KMS-11 (cell line): ENCODE measurements around the gene SYTL3.

Experiments used
- H2AFZ ChIP-seq: fragments of 200-600 bp; sonication (generic); 2 replicates; pipeline ENCODE4 v1.6.1; 2016; ENCODE audit warnings: antibody characterized with exemption, mixed run types, low read depth
- H3K27ac ChIP-seq: fragments of 200-600 bp; sonication (generic); 2 replicates; pipeline ENCODE4 v1.6.1; 2016; ENCODE audit warnings: mild to moderate bottlenecking, mixed run types
- H3K27me3 ChIP-seq: fragments of 200-600 bp; sonication (generic); 2 replicates; pipeline ENCODE4 v1.6.1; 2017; ENCODE audit warnings: mild to moderate bottlenecking, low read depth, mixed run types, moderate library complexity; ENCODE audit not compliant: insufficient read depth
- H3K36me3 ChIP-seq: fragments of 200-600 bp; sonication (generic); 2 replicates; pipeline ENCODE4 v1.6.1; 2017; ENCODE audit warnings: mild to moderate bottlenecking, mixed run types; ENCODE audit not compliant: insufficient read depth
- H3K4me1 ChIP-seq: fragments of 200-600 bp; sonication (generic); 2 replicates; pipeline ENCODE4 v1.6.1; 2016; ENCODE audit warnings: mild to moderate bottlenecking, low read depth, mixed run types; ENCODE audit not compliant: poor library complexity, severe bottlenecking
- H3K4me2 ChIP-seq: fragments of 200-600 bp; sonication (generic); 2 replicates; pipeline ENCODE4 v1.7.0; 2016; ENCODE audit warnings: mild to moderate bottlenecking, mixed run types
- H3K4me3 ChIP-seq: fragments of 200-600 bp; sonication (generic); IDR thresholded peaks from 2 replicates; pipeline ENCODE4 v1.6.1; 2017; ENCODE audit warnings: low read depth, low read length, mixed read lengths; ENCODE audit not compliant: insufficient read depth
- H3K79me2 ChIP-seq: fragments of 200-600 bp; sonication (generic); 2 replicates; pipeline ENCODE4 v1.6.1; 2016; ENCODE audit warnings: low read depth, mixed run types; ENCODE audit not compliant: insufficient read depth
- H3K9ac ChIP-seq: fragments of 200-600 bp; sonication (generic); 2 replicates; pipeline ENCODE4 v1.6.1; 2016; ENCODE audit warnings: mild to moderate bottlenecking, mixed run types
- H4K20me1 ChIP-seq: fragments of 200-600 bp; sonication (generic); 2 replicates; pipeline ENCODE4 v1.6.1; 2016; ENCODE audit warnings: mild to moderate bottlenecking, mixed run types; ENCODE audit not compliant: insufficient read depth
- TF ChIP-seq, protein P1 (sequence below): fragments of 200-600 bp; sonication (generic); conservative IDR thresholded peaks from 2 replicates; pipeline ENCODE4 v1.6.1; 2017; ENCODE audit warnings: low read depth, mild to moderate bottlenecking, antibody characterized with exemption, low read length, moderate library complexity, mixed read lengths

SYTL3 gene

DNA sequence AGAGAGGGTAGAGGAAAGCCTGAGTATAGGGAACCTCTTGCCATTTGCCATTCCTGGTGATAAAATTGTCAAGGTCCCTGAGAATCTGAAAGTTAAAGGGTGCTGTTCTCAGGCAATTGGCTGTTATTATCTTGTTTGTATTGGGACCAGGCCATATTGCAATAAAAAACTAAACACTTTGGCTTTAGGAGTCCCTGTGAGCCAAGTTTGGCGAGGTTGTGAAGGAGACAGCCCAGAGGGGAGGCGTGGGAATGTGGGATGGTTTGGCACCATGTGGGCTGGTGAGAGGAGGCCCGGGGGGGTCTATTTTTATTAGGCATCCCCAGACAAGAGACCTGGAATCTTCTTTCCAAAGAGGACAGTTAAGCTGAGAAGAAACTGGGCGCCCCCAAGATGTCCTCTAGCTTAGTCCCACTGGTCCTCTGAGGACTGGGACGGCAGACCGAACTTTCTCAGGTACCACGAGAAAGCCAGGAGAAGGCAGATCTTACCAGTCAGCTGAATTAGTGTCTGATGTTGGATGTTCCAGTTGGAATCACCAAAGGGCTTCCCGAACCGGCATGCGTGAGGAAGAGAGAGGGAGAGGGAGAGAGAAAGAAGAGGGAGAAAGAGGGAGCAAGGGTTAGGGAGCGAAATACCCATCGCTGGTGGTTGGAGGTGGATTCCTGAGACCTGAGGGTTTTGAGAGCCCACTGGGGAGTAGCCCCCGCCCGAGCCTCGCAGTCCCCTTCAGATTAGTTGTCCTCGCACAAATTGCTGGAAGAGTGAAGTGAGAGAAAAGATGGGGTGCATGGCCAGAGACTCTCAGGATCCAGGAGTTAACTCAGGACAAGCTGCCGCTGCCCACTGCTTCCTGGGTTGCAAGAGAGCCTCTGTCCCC is 29.7 kb upstream of the SYTL3 start:
- Histone ChIP-seq H2AFZ (no peak overlapping the region), H3K4me1 (peaks cover 8% of the 10 kb centered on the region), H3K79me2 (no peaks in the 10 kb centered on the region), H3K4me2 (no peak overlapping the region), H3K36me3 (0 out of 2 replicates have a peak, but pooled peaks cover 3% of the 10 kb centered on the region), H3K4me3 (no peak overlapping the region), H3K9ac (no peak overlapping the region), H4K20me1 (no peaks in the 10 kb centered on the region), H3K27ac (no peak overlapping the region), H3K27me3 (no peaks in the 10 kb centered on the region)
- TF ChIP-seq, protein P1, sequence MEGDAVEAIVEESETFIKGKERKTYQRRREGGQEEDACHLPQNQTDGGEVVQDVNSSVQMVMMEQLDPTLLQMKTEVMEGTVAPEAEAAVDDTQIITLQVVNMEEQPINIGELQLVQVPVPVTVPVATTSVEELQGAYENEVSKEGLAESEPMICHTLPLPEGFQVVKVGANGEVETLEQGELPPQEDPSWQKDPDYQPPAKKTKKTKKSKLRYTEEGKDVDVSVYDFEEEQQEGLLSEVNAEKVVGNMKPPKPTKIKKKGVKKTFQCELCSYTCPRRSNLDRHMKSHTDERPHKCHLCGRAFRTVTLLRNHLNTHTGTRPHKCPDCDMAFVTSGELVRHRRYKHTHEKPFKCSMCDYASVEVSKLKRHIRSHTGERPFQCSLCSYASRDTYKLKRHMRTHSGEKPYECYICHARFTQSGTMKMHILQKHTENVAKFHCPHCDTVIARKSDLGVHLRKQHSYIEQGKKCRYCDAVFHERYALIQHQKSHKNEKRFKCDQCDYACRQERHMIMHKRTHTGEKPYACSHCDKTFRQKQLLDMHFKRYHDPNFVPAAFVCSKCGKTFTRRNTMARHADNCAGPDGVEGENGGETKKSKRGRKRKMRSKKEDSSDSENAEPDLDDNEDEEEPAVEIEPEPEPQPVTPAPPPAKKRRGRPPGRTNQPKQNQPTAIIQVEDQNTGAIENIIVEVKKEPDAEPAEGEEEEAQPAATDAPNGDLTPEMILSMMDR = no peak

DNA sequence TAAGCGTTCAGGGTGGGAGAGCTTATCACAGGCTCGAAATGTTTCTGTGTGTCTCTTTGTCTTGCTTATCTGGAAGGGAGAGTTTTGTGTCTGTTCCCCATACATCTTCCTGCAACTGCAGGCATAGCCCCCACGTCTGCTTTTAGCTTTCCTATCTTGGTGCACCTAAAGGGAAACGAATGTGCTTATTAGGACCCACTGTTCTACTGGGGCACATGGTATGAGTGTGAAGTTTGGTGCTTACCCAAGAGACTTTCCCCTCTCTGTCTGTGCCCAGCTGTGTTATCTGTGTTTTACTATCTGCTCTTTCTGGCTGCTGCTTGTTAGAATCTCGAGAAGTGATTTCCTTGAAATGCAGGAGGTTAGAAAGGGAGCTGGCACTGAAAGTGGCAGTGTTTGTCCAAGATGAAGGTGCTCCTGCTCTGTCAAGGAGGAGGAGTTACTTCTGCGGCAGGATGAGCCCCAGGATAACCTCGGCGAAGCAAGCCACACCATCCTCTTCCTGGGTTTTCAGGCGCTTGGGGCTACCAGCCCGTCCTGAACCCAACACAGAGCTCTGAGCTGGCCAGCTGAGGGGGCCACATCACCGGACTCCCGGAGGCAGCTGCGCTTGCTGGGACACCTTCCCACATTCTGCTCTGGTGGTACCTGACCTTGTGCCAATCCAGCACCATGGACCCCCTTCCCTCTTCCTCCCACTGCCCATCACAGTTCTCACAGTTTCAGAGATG is 28.7 kb upstream of the SYTL3 start:
- no peak overlapping the region for H3K9ac ChIP-seq
- no peaks in the 10 kb centered on the region for H3K79me2 ChIP-seq
- no peaks in the 10 kb centered on the region for H3K27me3 ChIP-seq
- H3K36me3 ChIP-seq = 0 out of 2 replicates have a peak, but pooled peaks cover 3% of the 10 kb centered on the region
- H2AFZ ChIP-seq = no peak overlapping the region
- TF ChIP-seq, protein P1 = no peak
- H3K4me3 ChIP-seq = no peak overlapping the region
- H3K27ac ChIP-seq = no peak overlapping the region
- peaks cover 8% of the 10 kb centered on the region for H3K4me1 ChIP-seq
- H4K20me1 ChIP-seq = no peaks in the 10 kb centered on the region
- no peak overlapping the region for H3K4me2 ChIP-seq

DNA sequence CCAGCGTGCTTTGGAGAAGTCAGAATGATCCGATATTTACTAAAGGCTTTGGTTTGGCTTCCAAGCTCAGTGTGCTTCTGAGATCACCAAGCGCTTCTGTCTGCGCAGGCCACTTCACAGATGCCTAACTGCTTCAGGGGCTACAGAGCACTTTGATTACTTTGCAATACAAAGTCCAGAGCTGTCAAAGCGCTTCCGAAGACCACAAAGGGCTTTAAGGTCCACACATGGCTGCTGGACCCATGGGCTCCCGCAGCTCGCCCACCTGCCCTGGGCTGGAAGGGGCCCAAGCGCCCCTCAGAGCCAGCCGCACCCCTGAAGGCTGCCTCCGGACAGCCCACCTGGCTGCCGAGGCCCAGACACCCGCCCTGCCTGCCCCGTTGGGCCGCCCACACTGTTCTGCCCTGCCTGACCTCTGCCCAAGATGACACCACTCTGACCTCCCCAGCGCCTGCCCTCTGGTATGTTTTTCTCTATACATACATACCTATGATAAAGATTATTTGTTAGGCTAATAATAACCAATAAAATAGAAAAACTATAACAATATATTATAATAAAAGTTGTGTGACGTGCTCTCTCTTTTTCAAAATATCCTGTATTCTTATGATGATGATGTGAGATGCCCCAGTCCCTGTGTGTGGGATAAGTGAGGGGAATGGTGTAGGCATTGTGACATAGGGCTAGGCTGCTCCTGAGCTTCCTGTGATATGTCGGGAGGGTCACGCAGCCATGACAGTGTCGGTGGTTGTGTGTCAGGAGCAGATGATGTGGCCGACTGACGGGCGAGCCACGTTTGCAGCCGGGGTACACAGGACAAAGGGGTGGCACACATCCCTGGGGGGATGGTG is 27.9 kb upstream of the SYTL3 start:
- TF ChIP-seq, protein P1 = no peak
- no peak overlapping the region for H3K9ac ChIP-seq
- 0 out of 2 replicates have a peak, but pooled peaks cover 3% of the 10 kb centered on the region for H3K36me3 ChIP-seq

DNA sequence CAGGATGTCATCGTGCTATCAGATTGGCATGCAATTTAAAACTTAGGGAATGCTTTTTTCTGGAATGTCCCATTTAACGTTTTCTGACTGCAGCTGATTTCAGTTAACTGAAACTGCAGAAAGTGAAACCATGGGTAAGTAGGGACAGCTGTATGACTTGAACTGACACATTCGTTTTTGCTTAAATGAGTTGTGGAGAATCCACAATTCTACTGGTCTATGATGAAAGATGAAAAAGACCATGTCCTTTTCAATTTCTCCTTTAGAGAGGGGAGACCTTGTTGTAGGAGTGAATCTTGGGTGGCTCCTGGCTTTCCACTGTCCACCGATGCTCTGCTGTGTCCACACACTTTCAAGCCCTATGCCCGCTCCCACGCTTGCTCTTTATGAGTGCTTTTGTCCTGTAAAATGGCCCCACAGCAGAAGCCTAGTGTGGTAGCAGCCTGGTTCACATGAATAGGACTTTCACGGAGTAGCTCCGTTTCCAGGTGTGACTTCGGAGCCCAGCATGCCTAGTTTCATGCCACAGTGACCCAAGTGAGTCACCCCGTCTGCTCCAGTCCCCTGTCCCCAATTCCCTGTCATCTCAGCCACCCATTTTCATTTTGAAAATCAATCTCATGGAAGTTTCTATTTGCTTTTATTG is 27.2 kb upstream of the SYTL3 start:
- 0 out of 2 replicates have a peak, but pooled peaks cover 3% of the 10 kb centered on the region for H3K36me3 ChIP-seq
- TF ChIP-seq, protein P1 = no peak
- peaks cover 8% of the 10 kb centered on the region for H3K4me1 ChIP-seq
- H3K79me2 ChIP-seq = no peaks in the 10 kb centered on the region
- no peak overlapping the region for H3K27ac ChIP-seq
- no peak overlapping the region for H3K4me2 ChIP-seq
- no peaks in the 10 kb centered on the region for H4K20me1 ChIP-seq
- H3K27me3 ChIP-seq = no peaks in the 10 kb centered on the region
- no peak overlapping the region for H3K4me3 ChIP-seq
- H3K9ac ChIP-seq = no peak overlapping the region
- no peak overlapping the region for H2AFZ ChIP-seq

More for the DNA sequence above, 27.9 kb upstream of the SYTL3 start:
- H3K4me1 ChIP-seq = peaks cover 8% of the 10 kb centered on the region
- no peak overlapping the region for H3K4me2 ChIP-seq
- H3K27ac ChIP-seq = no peak overlapping the region
- no peaks in the 10 kb centered on the region for H4K20me1 ChIP-seq
- H2AFZ ChIP-seq = no peak overlapping the region
- H3K79me2 ChIP-seq = no peaks in the 10 kb centered on the region
- H3K27me3 ChIP-seq = no peaks in the 10 kb centered on the region
- H3K4me3 ChIP-seq = no peak overlapping the region
